ENCODE measurements around the gene ABLIM1. TPM values are rescaled to one million over a fixed set of nuclear protein-coding genes. Genes with fewer than 3 reads are reported as not detected.
A peak's percentile ranks its signal among the peaks of the same experiment; 100 is the strongest.

Gene ABLIM1
- total and polyA plus RNA-seq, 2 experiments from 2014 or later, result 21.9 to 45.1 TPM

- Mint-ChIP-seq H3K9me3 (peaks cover 8% of the 10 kb centered on the region; the same call in 2 of the 3 replicates), H3K27ac (no peak overlapping the region), H3K36me3 (ENCODE audit: low read depth) (no peaks in the 10 kb centered on the region), H3K4me1 (peaks cover 21% of the 10 kb centered on the region), H3K4me3 (no peak overlapping the region), H3K27me3 (ENCODE audit: insufficient read depth, low read depth, poor library complexity) (no peaks in the 10 kb centered on the region)
- 0 out of 2 replicates have a peak overlapping the region, but pooled peaks have one; percentile 34 for H3K4me2 ChIP-seq
- H3K4me3 ChIP-seq, result no peak overlapping the region
- peaks cover 20% of the 10 kb centered on the region for H3K4me1 ChIP-seq (ENCODE audit: insufficient read depth)
- no peaks in the 10 kb centered on the region for H3K36me3 ChIP-seq (ENCODE audit: insufficient read depth)
- ATAC-seq (no peak), DNase-seq (ENCODE audit: low spot score) (no peak)
- H2AFZ ChIP-seq, result no peak overlapping the region
- peaks cover 8% of the 10 kb centered on the region; the same call in 1 of the 2 replicates for H3K9me2 ChIP-seq (ENCODE audit: insufficient read depth)
- no peak overlapping the region; the same call in 1 of the 2 replicates for H3K27ac ChIP-seq (ENCODE audit: low read depth)
- no peak for TF ChIP-seq ETS1 (IDR thresholded peaks at IDR 0.05)
- no peak for TF ChIP-seq NANOG (IDR thresholded peaks at IDR 0.05; ENCODE audit: borderline replicate concordance)
- TF ChIP-seq ZNF331 (CRISPR knock-in tag; IDR thresholded peaks at IDR 0.05; ENCODE audit: low read depth), result no peak
- TF ChIP-seq STAT1 (IDR thresholded peaks at IDR 0.05; ENCODE audit: unreplicated experiment), result no peak
- TF ChIP-seq ZNF462 (CRISPR knock-in tag; IDR thresholded peaks at IDR 0.05), result no peak
- TF ChIP-seq JUNB (IDR thresholded peaks at IDR 0.05; ENCODE audit: unreplicated experiment), result no peak
- TF ChIP-seq REST (IDR thresholded peaks at IDR 0.05; ENCODE audit: unreplicated experiment), result no peak
- TF ChIP-seq ZNF114 (CRISPR knock-in tag; IDR thresholded peaks at IDR 0.05), result no peak
- TF ChIP-seq CREB1 (CRISPR knock-in tag; IDR thresholded peaks at IDR 0.05; ENCODE audit: low read depth), result no peak
- no peak for TF ChIP-seq EZH2 (IDR thresholded peaks at IDR 0.05; ENCODE audit: low read depth, unreplicated experiment)
- no peak for TF ChIP-seq POLR2AphosphoS5 (IDR thresholded peaks at IDR 0.05; ENCODE audit: low read depth)
- no peak for TF ChIP-seq CTCF (conservative IDR thresholded peaks at IDR 0.05; ENCODE audit: low read depth in 2 of 2)
- H3K27me3 ChIP-seq (ENCODE audit: insufficient read depth), result no peaks in the 10 kb centered on the region
- no peaks in the 10 kb centered on the region for H3F3A ChIP-seq (replicated peaks; ENCODE audit: low read depth)
- no peaks in the 10 kb centered on the region for H3K79me2 ChIP-seq (replicated peaks; ENCODE audit: insufficient read depth)
- H4K20me1 ChIP-seq (replicated peaks; ENCODE audit: insufficient read depth), result no peaks in the 10 kb centered on the region
Measured at GRCh38 chr10:114624422-114624821, 33.7 kb downstream of the ABLIM1 start.
